DOHH2 (cell line): ENCODE results near the gene NAP1L4.

Source experiments
- H3F3A ChIP-seq: fragments of 200-600 bp; sonication (generic), shearing (Covaris generic); 2 replicates; pipeline ENCODE4 v1.6.0; 2016; ENCODE audit warnings: antibody characterized with exemption, mild to moderate bottlenecking; ENCODE audit not compliant: control insufficient read depth, insufficient read depth
- H3K27ac ChIP-seq: fragments of 200-600 bp; sonication (generic); 2 replicates; pipeline ENCODE4 v1.5.1; 2014; ENCODE audit warnings: low read depth, mild to moderate bottlenecking, low read length, moderate library complexity
- H3K27me3 ChIP-seq: fragments of 200-600 bp; sonication (generic); 2 replicates; pipeline ENCODE4 v1.6.1; 2014; ENCODE audit warnings: mild to moderate bottlenecking, low read length, mixed read lengths; ENCODE audit not compliant: control insufficient read depth
- H3K36me3 ChIP-seq: fragments of 200-600 bp; sonication (generic); 2 replicates; pipeline ENCODE4 v1.6.1; 2014; ENCODE audit warnings: mild to moderate bottlenecking, low read length, moderate library complexity, mixed read lengths; ENCODE audit not compliant: control insufficient read depth
- H3K4me1 ChIP-seq: fragments of 200-600 bp; sonication (generic); 2 replicates; pipeline ENCODE4 v1.6.1; 2014; ENCODE audit warnings: mild to moderate bottlenecking, low read length, mixed read lengths; ENCODE audit not compliant: control insufficient read depth
- H3K4me2 ChIP-seq: fragments of 200-600 bp; sonication (generic); 2 replicates; pipeline ENCODE4 v1.6.0; 2014; ENCODE audit warnings: mild to moderate bottlenecking, low read length, moderate library complexity
- H3K4me3 ChIP-seq: fragments of 200-600 bp; sonication (generic); 2 replicates; pipeline ENCODE4 v1.5.1; 2014; ENCODE audit warnings: mild to moderate bottlenecking, low read length, mixed read lengths
- H3K79me2 ChIP-seq: fragments of 200-600 bp; sonication (generic); 2 replicates; pipeline ENCODE4 v1.6.1; 2014; ENCODE audit warnings: mild to moderate bottlenecking, low read length, mixed read lengths; ENCODE audit not compliant: control insufficient read depth
- H3K9me2 ChIP-seq: fragments of 200-600 bp; sonication (generic); replicated peaks from 2 replicates; pipeline ENCODE4 v1.6.1; 2014; ENCODE audit warnings: mild to moderate bottlenecking, low read length, mixed read lengths; ENCODE audit not compliant: control insufficient read depth
- H3K9me3 ChIP-seq: fragments of 200-600 bp; sonication (generic); 2 replicates; pipeline ENCODE4 v1.6.1; 2014; ENCODE audit warnings: antibody characterized with exemption, low read length, mixed read lengths; ENCODE audit not compliant: control insufficient read depth, insufficient read depth
- H4K20me1 ChIP-seq: fragments of 200-600 bp; sonication (generic); 2 replicates; pipeline ENCODE4 v1.6.0; 2014; ENCODE audit warnings: low read depth, mild to moderate bottlenecking, antibody characterized with exemption, low read length, moderate library complexity; ENCODE audit not compliant: control insufficient read depth, insufficient read depth
- CTCF ChIP-seq: fragments of 200-600 bp; sonication (generic); IDR thresholded peaks from one replicate; pipeline ENCODE4 v1.5.1; 2014; ENCODE audit warnings: antibody characterized with exemption, mild to moderate bottlenecking, low read depth, low read length; ENCODE audit not compliant: poor library complexity, severe bottlenecking
- EZH2phosphoT487 ChIP-seq: fragments of 200-600 bp; sonication (generic); IDR thresholded peaks from 2 replicates; pipeline ENCODE4 v1.6.1; 2017; ENCODE audit warnings: borderline replicate concordance, mild to moderate bottlenecking, antibody characterized with exemption, low read length, moderate library complexity, mixed read lengths

NAP1L4 gene

GRCh38 chr11:3008746-3009336, 16.7 kb upstream of the NAP1L4 start:
- no peaks in the 10 kb centered on the region; the same call in 1 of the 2 replicates for H4K20me1 ChIP-seq
- no peak for TF ChIP-seq EZH2phosphoT487
- no peak for TF ChIP-seq CTCF
- peaks cover 41% of the 10 kb centered on the region for H3K36me3 ChIP-seq
- H3K4me1 ChIP-seq = peaks cover 2% of the 10 kb centered on the region
- H3K4me3 ChIP-seq = no peak overlapping the region
- no peaks in the 10 kb centered on the region for H3K27me3 ChIP-seq
- no peaks in the 10 kb centered on the region for H3K9me3 ChIP-seq
- no peaks in the 10 kb centered on the region for H3K79me2 ChIP-seq
- H3F3A ChIP-seq = no peaks in the 10 kb centered on the region
- H3K4me2 ChIP-seq = no peak overlapping the region
- no peaks in the 10 kb centered on the region for H3K9me2 ChIP-seq
- no peak overlapping the region for H3K27ac ChIP-seq

GRCh38 chr11:3007404-3008010, 15.4 kb upstream of the NAP1L4 start:
- Histone ChIP-seq H3K36me3 (peaks cover 47% of the 10 kb centered on the region), H3K9me2 (no peaks in the 10 kb centered on the region), H3K27me3 (no peaks in the 10 kb centered on the region), H4K20me1 (no peaks in the 10 kb centered on the region; the same call in 1 of the 2 replicates), H3K27ac (no peak overlapping the region), H3K4me2 (no peak overlapping the region), H3K79me2 (no peaks in the 10 kb centered on the region), H3K4me1 (no peaks in the 10 kb centered on the region), H3K4me3 (no peak overlapping the region), H3K9me3 (no peaks in the 10 kb centered on the region), H3F3A (no peaks in the 10 kb centered on the region)
- TF ChIP-seq CTCF (no peak), EZH2phosphoT487 (no peak)

GRCh38 chr11:3006505-3007260, 14.6 kb upstream of the NAP1L4 start:
- H3K9me3 ChIP-seq = no peaks in the 10 kb centered on the region
- no peaks in the 10 kb centered on the region for H3K79me2 ChIP-seq
- TF ChIP-seq CTCF (no peak), EZH2phosphoT487 (no peak)
- H3K27me3 ChIP-seq = no peaks in the 10 kb centered on the region
- peaks cover 45% of the 10 kb centered on the region for H3K36me3 ChIP-seq
- no peaks in the 10 kb centered on the region for H3K4me1 ChIP-seq
- no peak overlapping the region for H3K27ac ChIP-seq
- H3K9me2 ChIP-seq = no peaks in the 10 kb centered on the region
- no peak overlapping the region for H3K4me3 ChIP-seq
- H4K20me1 ChIP-seq = no peaks in the 10 kb centered on the region
- H3K4me2 ChIP-seq = no peak overlapping the region
- H3F3A ChIP-seq = no peaks in the 10 kb centered on the region
